KMS-11 (cell line): ENCODE measurements around the gene OLAH.
"Not testable (repeated sequence)": the region's sequence is repeated elsewhere in the genome, so short reads cannot be mapped to it uniquely, and the experiment has no call there.

Experiments
- H2AFZ ChIP-seq: fragments of 200-600 bp; sonication (generic); 2 replicates; pipeline ENCODE4 v1.6.1; 2016; ENCODE audit warnings: antibody characterized with exemption, mixed run types, low read depth
- H3K27ac ChIP-seq: fragments of 200-600 bp; sonication (generic); 2 replicates; pipeline ENCODE4 v1.6.1; 2016; ENCODE audit warnings: mild to moderate bottlenecking, mixed run types
- H3K27me3 ChIP-seq: fragments of 200-600 bp; sonication (generic); 2 replicates; pipeline ENCODE4 v1.6.1; 2017; ENCODE audit warnings: mild to moderate bottlenecking, low read depth, mixed run types, moderate library complexity; ENCODE audit not compliant: insufficient read depth
- H3K36me3 ChIP-seq: fragments of 200-600 bp; sonication (generic); 2 replicates; pipeline ENCODE4 v1.6.1; 2017; ENCODE audit warnings: mild to moderate bottlenecking, mixed run types; ENCODE audit not compliant: insufficient read depth
- H3K4me1 ChIP-seq: fragments of 200-600 bp; sonication (generic); 2 replicates; pipeline ENCODE4 v1.6.1; 2016; ENCODE audit warnings: mild to moderate bottlenecking, low read depth, mixed run types; ENCODE audit not compliant: poor library complexity, severe bottlenecking
- H3K4me2 ChIP-seq: fragments of 200-600 bp; sonication (generic); 2 replicates; pipeline ENCODE4 v1.7.0; 2016; ENCODE audit warnings: mild to moderate bottlenecking, mixed run types
- H3K4me3 ChIP-seq: fragments of 200-600 bp; sonication (generic); IDR thresholded peaks from 2 replicates; pipeline ENCODE4 v1.6.1; 2017; ENCODE audit warnings: low read depth, low read length, mixed read lengths; ENCODE audit not compliant: insufficient read depth
- H3K79me2 ChIP-seq: fragments of 200-600 bp; sonication (generic); 2 replicates; pipeline ENCODE4 v1.6.1; 2016; ENCODE audit warnings: low read depth, mixed run types; ENCODE audit not compliant: insufficient read depth
- H3K9ac ChIP-seq: fragments of 200-600 bp; sonication (generic); 2 replicates; pipeline ENCODE4 v1.6.1; 2016; ENCODE audit warnings: mild to moderate bottlenecking, mixed run types
- H4K20me1 ChIP-seq: fragments of 200-600 bp; sonication (generic); 2 replicates; pipeline ENCODE4 v1.6.1; 2016; ENCODE audit warnings: mild to moderate bottlenecking, mixed run types; ENCODE audit not compliant: insufficient read depth
- CTCF ChIP-seq: fragments of 200-600 bp; sonication (generic); conservative IDR thresholded peaks from 2 replicates; pipeline ENCODE4 v1.6.1; 2017; ENCODE audit warnings: low read depth, mild to moderate bottlenecking, antibody characterized with exemption, low read length, moderate library complexity, mixed read lengths

OLAH gene

GRCh38 chr10:15043674-15044073 is at the start of gene OLAH:
OLAH (plus strand) TSS chr10:15043943; CDS start chr10:15047289, 3,346 bp downstream.
- no peaks in the 10 kb centered on the region for H3K79me2 ChIP-seq
- no peak for TF ChIP-seq CTCF

GRCh38 chr10:14995964-14996565 is 47.7 kb upstream of the OLAH start:
- Histone ChIP-seq H4K20me1 (no peaks in the 10 kb centered on the region), H3K27ac (no peak overlapping the region), H3K9ac (no peak overlapping the region), H3K4me2 (no peak overlapping the region), H2AFZ (no peak overlapping the region), H3K4me3 (no peak overlapping the region), H3K4me1 (no peaks in the 10 kb centered on the region), H3K27me3 (no peaks in the 10 kb centered on the region), H3K79me2 (no peaks in the 10 kb centered on the region), H3K36me3 (no peaks in the 10 kb centered on the region)
- TF ChIP-seq CTCF, result no peak

More at GRCh38 chr10:15043674-15044073, at the start of gene OLAH:
- no peak within 1 kb of the TSS for H3K27ac ChIP-seq
- no peaks in the 10 kb centered on the region for H4K20me1 ChIP-seq
- no peak within 1 kb of the TSS for H2AFZ ChIP-seq
- H3K27me3 ChIP-seq, result no peaks in the 10 kb centered on the region
- H3K9ac ChIP-seq, result no peak within 1 kb of the TSS
- no peak within 1 kb of the TSS for H3K4me2 ChIP-seq
- H3K36me3 ChIP-seq, result no peaks in the 10 kb centered on the region
- H3K4me3 ChIP-seq, result no peak within 1 kb of the TSS
- H3K4me1 ChIP-seq, result peaks cover 4% of the 10 kb centered on the region

- H3K4me2 ChIP-seq, H3K36me3 ChIP-seq, H3K4me1 ChIP-seq, H3K4me3 ChIP-seq, H4K20me1 ChIP-seq, H3K79me2 ChIP-seq, H2AFZ ChIP-seq, H3K27me3 ChIP-seq, H3K27ac ChIP-seq, H3K9ac ChIP-seq: not testable (repeated sequence)
Measured at GRCh38 chr10:15013530-15013929, 30.2 kb upstream of the OLAH start.

- Histone ChIP-seq H2AFZ (no peak overlapping the region), H3K27me3 (no peaks in the 10 kb centered on the region), H3K27ac (no peak overlapping the region), H3K36me3 (no peaks in the 10 kb centered on the region), H3K79me2 (no peaks in the 10 kb centered on the region), H3K9ac (no peak overlapping the region), H3K4me3 (no peak overlapping the region), H3K4me1 (no peaks in the 10 kb centered on the region), H4K20me1 (no peaks in the 10 kb centered on the region), H3K4me2 (no peak overlapping the region)
- TF ChIP-seq CTCF, result no peak
Measured at GRCh38 chr10:15015451-15015850, 28.3 kb upstream of the OLAH start.

- H3K9ac ChIP-seq, H3K4me2 ChIP-seq, H3K27ac ChIP-seq, H3K4me3 ChIP-seq, H2AFZ ChIP-seq, H4K20me1 ChIP-seq, H3K36me3 ChIP-seq, H3K4me1 ChIP-seq, H3K27me3 ChIP-seq, H3K79me2 ChIP-seq: not testable (repeated sequence)
Measured at GRCh38 chr10:15020966-15021365, 22.8 kb upstream of the OLAH start.

GRCh38 chr10:15023079-15023478 is 20.7 kb upstream of the OLAH start:
- H3K36me3 ChIP-seq, H3K27ac ChIP-seq, H3K4me3 ChIP-seq, H3K79me2 ChIP-seq, H3K4me1 ChIP-seq, H3K4me2 ChIP-seq, H3K9ac ChIP-seq, H3K27me3 ChIP-seq, H4K20me1 ChIP-seq, H2AFZ ChIP-seq: not testable (repeated sequence)

- H4K20me1 ChIP-seq, H3K4me1 ChIP-seq, H3K4me2 ChIP-seq, H3K27me3 ChIP-seq, H2AFZ ChIP-seq, H3K9ac ChIP-seq, H3K79me2 ChIP-seq, H3K27ac ChIP-seq, H3K36me3 ChIP-seq, H3K4me3 ChIP-seq: not testable (repeated sequence)
Measured at GRCh38 chr10:15024017-15025004, 19.4 kb upstream of the OLAH start.
